SW480 (cell line): ENCODE measurements around the gene TRPC4.
A peak's percentile ranks its signal among the peaks of the same experiment; 100 is the strongest.

ENCODE experiments used
- DNase-seq: peaks from one replicate; pipeline ENCODE4 v3.0.0-alpha.2; 2016; ENCODE audit warnings: low spot score

The TRPC4 gene

DNA sequence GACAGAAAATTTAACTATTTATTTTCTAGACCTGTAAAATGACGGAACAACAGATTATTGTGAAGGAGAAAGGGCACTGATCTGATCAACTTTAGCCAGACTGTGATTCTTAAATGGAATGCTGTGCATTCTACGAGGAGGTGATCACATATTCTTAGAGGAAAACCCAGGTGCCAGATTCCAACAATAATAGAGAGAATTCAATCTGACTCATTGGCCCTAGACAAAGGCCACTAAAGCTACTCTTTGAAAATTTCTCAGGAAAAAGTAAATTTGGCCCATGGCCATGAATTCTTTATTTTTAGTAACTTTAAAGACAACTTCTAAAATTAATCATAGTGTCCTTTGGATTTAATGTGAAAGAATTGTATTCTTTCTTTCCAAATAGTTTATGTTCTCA lies 212.4 kb downstream of the TRPC4 start:
- DNase-seq = no peak

GRCh38 chr13:37656247-37656940 lies 213.2 kb downstream of the TRPC4 start:
- DNase-seq = no peak

- DNase-seq = no peak
Observed at GRCh38 chr13:37652596-37652995, 217.0 kb downstream of the TRPC4 start.

GRCh38 chr13:37651891-37652290 lies 217.7 kb downstream of the TRPC4 start:
- no peak for DNase-seq

DNA sequence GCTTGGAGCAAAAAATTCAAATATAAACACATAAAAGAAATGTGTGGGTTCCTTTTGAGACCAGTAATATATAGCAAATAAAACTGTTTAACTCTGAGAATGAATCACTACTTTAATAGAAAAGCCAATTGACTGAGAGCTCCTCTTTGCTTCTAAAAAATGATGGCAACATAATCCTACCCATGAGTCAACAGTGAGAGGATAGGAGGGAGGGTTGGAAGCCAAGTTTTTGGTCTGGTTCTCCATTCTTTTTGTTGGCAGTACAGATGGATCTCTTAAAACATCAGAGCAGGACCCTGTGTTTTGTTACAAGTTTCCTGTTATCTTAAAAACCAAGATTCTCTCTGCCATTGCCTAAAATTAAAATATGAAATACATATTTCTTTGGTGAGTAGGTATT lies 221.0 kb downstream of the TRPC4 start:
- DNase-seq = no peak

- no peak for DNase-seq
Observed at GRCh38 chr13:37647031-37647650, 222.4 kb downstream of the TRPC4 start.

DNA sequence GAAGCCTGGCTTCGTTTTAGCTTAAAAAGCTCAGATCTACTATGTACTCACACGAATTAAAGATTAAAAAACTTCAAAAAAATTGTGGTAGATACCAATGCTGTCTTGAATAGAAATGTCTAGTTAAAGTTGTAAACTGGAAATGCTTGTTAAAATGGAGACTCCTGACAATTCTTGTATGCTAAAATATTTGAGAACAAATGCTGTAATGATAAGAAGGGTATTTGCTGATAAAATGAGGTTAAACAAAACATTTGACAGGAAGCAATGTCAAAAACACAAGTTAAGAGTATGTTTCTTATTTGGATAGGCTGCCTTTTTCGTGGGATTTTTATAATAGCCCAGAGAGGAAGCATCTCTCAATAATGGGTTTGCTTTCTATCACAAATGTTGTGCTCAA lies 223.0 kb downstream of the TRPC4 start:
- DNase-seq = no peak

DNA sequence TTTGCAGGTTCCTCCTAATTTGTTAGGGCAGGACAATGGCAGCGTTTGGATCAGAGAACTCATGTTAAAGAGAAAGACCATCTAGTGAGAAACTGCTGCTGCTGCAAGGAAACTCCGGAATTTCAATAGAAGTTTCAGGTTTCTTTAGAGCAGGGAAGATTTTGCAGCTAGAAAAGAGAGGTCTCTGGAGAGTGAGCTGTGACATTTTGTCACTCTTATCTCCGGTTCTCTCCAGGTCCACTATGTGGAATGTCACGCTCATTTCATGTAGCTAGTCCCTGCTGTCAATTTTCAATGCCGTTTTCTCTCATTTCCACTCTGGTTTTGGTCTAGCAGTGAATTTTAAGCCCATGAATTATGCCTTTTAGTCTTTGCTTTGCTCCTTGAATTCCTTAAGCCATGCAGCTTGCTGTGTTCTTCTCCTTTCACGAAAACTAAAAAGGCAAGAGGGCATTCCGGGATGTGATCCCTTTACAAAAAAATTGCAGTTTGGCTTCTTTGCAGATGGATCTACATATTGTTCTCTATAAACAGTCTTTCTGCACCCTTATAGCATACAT lies 224.3 kb downstream of the TRPC4 start:
- no peak for DNase-seq

GRCh38 chr13:37641391-37641790 lies 228.2 kb downstream of the TRPC4 start:
- DNase-seq = no peak

GRCh38 chr13:37640499-37640898 lies 229.1 kb downstream of the TRPC4 start:
- peak; percentile 44 for DNase-seq

- DNase-seq = no peak
Observed at GRCh38 chr13:37636701-37637100, 232.9 kb downstream of the TRPC4 start.

GRCh38 chr13:37632294-37632693 lies 237.3 kb downstream of the TRPC4 start:
- no peak for DNase-seq

- no peak for DNase-seq
Observed at GRCh38 chr13:37627428-37627827, 242.1 kb downstream of the TRPC4 start.

- no peak for DNase-seq
Observed at GRCh38 chr13:37621811-37622361, 247.7 kb downstream of the TRPC4 start.

DNA sequence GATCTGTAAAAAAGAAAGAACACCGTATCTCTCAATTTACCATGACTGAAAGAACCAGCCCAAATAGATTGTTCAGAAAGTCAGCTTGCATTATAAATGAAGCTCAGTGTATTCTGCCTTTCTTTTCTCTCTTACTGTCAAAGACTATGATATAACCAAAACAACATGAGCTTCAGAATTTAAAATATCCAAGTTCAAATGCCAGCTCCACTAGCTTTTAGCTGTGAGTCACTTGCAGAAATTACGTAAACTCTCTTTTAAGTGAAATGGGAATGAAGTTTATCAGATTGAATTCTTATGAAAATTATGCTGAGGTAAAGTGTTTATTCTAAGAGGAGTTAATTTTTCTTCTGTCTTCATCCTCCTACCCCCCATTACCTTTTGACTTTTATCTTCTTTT lies 251.0 kb downstream of the TRPC4 start:
- DNase-seq = no peak

GRCh38 chr13:37617173-37617572 lies 252.4 kb downstream of the TRPC4 start:
- no peak for DNase-seq

DNA sequence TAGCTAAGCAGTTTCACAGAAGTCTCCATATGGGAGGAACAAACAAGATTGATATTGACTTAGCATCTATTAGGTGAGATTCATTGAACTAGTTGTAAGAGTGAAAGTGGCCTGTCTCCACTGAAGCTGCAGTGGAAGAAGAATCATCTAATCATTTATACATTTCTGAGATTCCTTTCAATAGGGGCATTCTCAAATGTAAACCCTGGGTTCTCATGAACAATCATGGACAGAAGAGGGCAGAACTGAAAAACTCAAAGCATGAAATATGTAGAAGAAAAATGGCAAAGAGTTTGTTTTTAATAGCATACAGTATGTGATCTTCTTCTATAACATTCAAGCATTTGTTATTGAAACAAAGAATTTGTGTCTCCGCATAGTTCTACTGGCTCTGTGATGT lies 253.4 kb downstream of the TRPC4 start:
- DNase-seq = no peak

GRCh38 chr13:37615276-37615675 lies 254.3 kb downstream of the TRPC4 start:
- no peak for DNase-seq

DNA sequence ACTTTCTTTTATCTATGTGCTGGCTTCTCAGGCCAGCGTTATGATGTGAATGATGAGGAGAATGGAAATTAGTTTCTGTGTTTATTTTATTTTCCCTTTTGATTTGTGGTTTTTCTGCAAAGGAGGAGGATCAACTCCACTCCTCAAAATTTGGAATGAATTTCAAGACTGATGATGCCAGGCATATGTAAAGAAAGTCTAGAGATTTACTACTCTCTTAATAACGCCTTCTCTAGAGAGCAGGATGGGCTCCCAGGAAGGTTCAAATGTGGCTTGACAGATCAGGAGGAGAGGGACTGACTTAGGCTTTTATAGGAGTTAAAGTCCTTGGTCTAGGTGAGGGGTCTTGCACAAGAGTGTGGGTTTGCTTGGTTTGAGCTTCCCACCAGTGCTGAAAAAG lies 255.9 kb downstream of the TRPC4 start:
- no peak for DNase-seq

GRCh38 chr13:37613236-37613635 lies 256.3 kb downstream of the TRPC4 start:
- DNase-seq = no peak

- DNase-seq = no peak
Observed at GRCh38 chr13:37608750-37609339, 260.7 kb downstream of the TRPC4 start.

DNA sequence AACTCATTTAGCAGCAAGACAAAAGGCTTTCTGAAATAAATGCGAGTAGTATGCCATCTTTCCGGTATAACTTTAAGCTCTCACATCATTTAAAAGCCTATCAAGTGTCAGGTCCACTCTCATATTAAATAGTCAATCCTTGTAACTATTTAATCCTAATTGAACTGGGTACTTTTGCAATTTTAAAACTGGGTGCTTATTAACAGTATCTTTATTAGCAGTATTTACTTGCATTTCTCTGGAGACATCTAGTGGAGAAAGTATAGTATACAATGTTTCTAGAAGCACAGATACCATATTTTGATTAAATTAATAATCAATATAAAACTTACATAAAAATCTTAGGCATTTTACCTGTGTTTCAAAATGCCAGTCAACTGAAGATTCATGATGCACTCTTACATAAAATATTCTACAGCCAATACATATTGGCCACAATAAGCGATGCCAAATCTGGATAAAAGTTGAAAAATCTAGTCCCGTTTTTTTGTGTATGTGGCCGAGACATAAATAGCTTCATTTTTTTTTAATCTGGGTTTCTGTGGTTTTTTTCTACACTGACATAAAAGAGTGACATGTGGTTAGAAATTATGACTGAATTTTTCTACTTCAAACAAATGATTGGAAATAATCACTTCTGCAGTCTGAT lies 266.7 kb downstream of the TRPC4 start:
- DNase-seq = peak; percentile 36
